ENCODE results near the gene ARHGEF28.

The ARHGEF28 gene

GRCh38 chr5:73684691-73685090 lies 58.7 kb downstream of the ARHGEF28 start:
- no peak for ATAC-seq
- no peak for TF ChIP-seq ZNF70 (CRISPR knock-in tag; IDR thresholded peaks at IDR 0.05)
- no peak for TF ChIP-seq PPARA (CRISPR knock-in tag; IDR thresholded peaks at IDR 0.05; ENCODE audit: borderline replicate concordance)
- no peak for TF ChIP-seq ISL1 (CRISPR knock-in tag; IDR thresholded peaks at IDR 0.05)
- no peak for TF ChIP-seq ARNTL (CRISPR knock-in tag; IDR thresholded peaks at IDR 0.05; ENCODE audit: borderline replicate concordance, low read depth)
- TF ChIP-seq SNAI2 (CRISPR knock-in tag; IDR thresholded peaks at IDR 0.05): no peak
- TF ChIP-seq ZNF8 (CRISPR knock-in tag; IDR thresholded peaks at IDR 0.05): no peak
- no peak for TF ChIP-seq CSDC2 (CRISPR knock-in tag; IDR thresholded peaks at IDR 0.05)
- no peak for TF ChIP-seq ZC3H10 (CRISPR knock-in tag; IDR thresholded peaks at IDR 0.05)
- no peak for TF ChIP-seq GLIS3 (CRISPR knock-in tag; IDR thresholded peaks at IDR 0.05)
- TF ChIP-seq TOX (CRISPR knock-in tag; IDR thresholded peaks at IDR 0.05; ENCODE audit: borderline replicate concordance): no peak
- TF ChIP-seq ZNF565 (CRISPR knock-in tag; conservative IDR thresholded peaks at IDR 0.05; ENCODE audit: low read depth): no peak

GRCh38 chr5:73686912-73687311 lies 60.9 kb downstream of the ARHGEF28 start:
- no peak for ATAC-seq
- TF ChIP-seq CSRNP3 (CRISPR knock-in tag; IDR thresholded peaks at IDR 0.05): no peak
- no peak for TF ChIP-seq PATZ1 (CRISPR knock-in tag; IDR thresholded peaks at IDR 0.05; ENCODE audit: borderline replicate concordance)
- no peak for TF ChIP-seq TCF4 (CRISPR knock-in tag; IDR thresholded peaks at IDR 0.05; ENCODE audit: borderline replicate concordance)
- no peak for TF ChIP-seq TSHZ2 (CRISPR knock-in tag; IDR thresholded peaks at IDR 0.05)
- TF ChIP-seq RARB (CRISPR knock-in tag; IDR thresholded peaks at IDR 0.05): no peak
- TF ChIP-seq OSR1 (CRISPR knock-in tag; IDR thresholded peaks at IDR 0.05): no peak
- TF ChIP-seq PPARA (CRISPR knock-in tag; IDR thresholded peaks at IDR 0.05; ENCODE audit: borderline replicate concordance): no peak

- no peak for TF ChIP-seq CSDC2 (CRISPR knock-in tag; IDR thresholded peaks at IDR 0.05)
- no peak for TF ChIP-seq ZFP3 (CRISPR knock-in tag; IDR thresholded peaks at IDR 0.05)
- TF ChIP-seq TOX (CRISPR knock-in tag; IDR thresholded peaks at IDR 0.05; ENCODE audit: borderline replicate concordance): no peak
- TF ChIP-seq ZNF565 (CRISPR knock-in tag; conservative IDR thresholded peaks at IDR 0.05; ENCODE audit: low read depth): no peak
- TF ChIP-seq ZNF8 (CRISPR knock-in tag; IDR thresholded peaks at IDR 0.05): no peak
- no peak for TF ChIP-seq ZC3H10 (CRISPR knock-in tag; IDR thresholded peaks at IDR 0.05)
- TF ChIP-seq ZFP30 (CRISPR knock-in tag; IDR thresholded peaks at IDR 0.05): no peak
- no peak for TF ChIP-seq RARB (CRISPR knock-in tag; IDR thresholded peaks at IDR 0.05)
- no peak for TF ChIP-seq ZNF70 (CRISPR knock-in tag; IDR thresholded peaks at IDR 0.05)
- TF ChIP-seq GLIS3 (CRISPR knock-in tag; IDR thresholded peaks at IDR 0.05): no peak
- no peak for TF ChIP-seq BACH2 (CRISPR knock-in tag; IDR thresholded peaks at IDR 0.05; ENCODE audit: borderline replicate concordance)
- no peak for TF ChIP-seq ARNTL (CRISPR knock-in tag; IDR thresholded peaks at IDR 0.05; ENCODE audit: borderline replicate concordance, low read depth)
- no peak for TF ChIP-seq ESRRG (CRISPR knock-in tag; IDR thresholded peaks at IDR 0.05)
- TF ChIP-seq PPARA (CRISPR knock-in tag; IDR thresholded peaks at IDR 0.05; ENCODE audit: borderline replicate concordance): no peak
- no peak for ATAC-seq
Observed at GRCh38 chr5:73687357-73687756, 61.4 kb downstream of the ARHGEF28 start.

- TF ChIP-seq CSDC2 (CRISPR knock-in tag; IDR thresholded peaks at IDR 0.05): no peak
- TF ChIP-seq ARNTL (CRISPR knock-in tag; IDR thresholded peaks at IDR 0.05; ENCODE audit: borderline replicate concordance, low read depth): no peak
- no peak for TF ChIP-seq CSRNP3 (CRISPR knock-in tag; IDR thresholded peaks at IDR 0.05)
- no peak for TF ChIP-seq RARB (CRISPR knock-in tag; IDR thresholded peaks at IDR 0.05)
- TF ChIP-seq TSHZ2 (CRISPR knock-in tag; IDR thresholded peaks at IDR 0.05): no peak
- no peak for TF ChIP-seq CREB5 (CRISPR knock-in tag; IDR thresholded peaks at IDR 0.05; ENCODE audit: low read depth)
- no peak for ATAC-seq
Observed at GRCh38 chr5:73690015-73690414, 64.0 kb downstream of the ARHGEF28 start.
